Measurements from ENCODE around the gene LRRC27. TPM values are rescaled to one million over a fixed set of nuclear protein-coding genes. Genes with fewer than 3 reads are reported as not detected.
A peak's percentile ranks its signal among the peaks of the same experiment; 100 is the strongest.

Gene LRRC27
- total and polyA plus RNA-seq, 7 experiments from 2014 or later = 1.8 to 10.8 (median 6.0) TPM

DNA sequence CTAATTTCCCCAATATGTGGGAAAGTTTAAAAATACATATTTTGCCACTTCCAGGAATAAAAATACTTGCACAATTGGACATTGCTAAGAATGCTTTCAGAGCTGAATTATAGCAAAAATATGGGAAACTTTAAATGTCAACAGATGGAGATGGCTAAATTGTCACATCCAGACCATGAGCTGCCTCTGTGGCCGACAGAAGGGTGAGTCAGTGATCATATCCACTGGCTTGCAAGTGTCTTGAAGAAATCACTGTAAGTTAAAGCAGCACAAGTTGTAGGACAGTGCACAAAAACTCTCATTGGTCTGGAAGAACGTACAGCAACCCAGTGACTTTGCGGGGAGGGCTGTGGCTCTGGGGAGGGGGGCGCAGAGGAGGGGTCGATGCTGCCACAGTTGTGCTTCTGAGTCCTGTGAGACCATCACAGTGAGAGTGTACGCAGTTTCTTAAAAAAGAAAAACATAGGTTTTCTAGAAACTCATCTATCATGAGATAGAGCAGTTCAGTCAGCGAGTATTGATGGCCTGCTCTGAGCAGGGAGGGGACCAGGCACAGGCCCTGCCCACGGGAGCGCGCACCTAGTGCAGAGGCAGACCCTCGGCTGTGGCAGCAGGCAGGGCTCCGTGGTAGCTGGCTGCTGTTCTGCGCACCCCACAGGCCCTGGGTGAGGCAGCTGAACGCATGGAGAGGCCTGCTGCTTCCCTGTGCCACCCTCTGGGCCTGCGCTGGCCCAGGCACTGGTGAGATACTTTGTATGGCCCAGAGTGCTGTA lies 25.5 kb downstream of the LRRC27 start:
- Mint-ChIP-seq H3K4me3 (no peak overlapping the region), H3K36me3 (no peaks in the 10 kb centered on the region), H3K27me3 (no peaks in the 10 kb centered on the region), H3K27ac (no peak overlapping the region), H3K4me1 (peaks cover 0 to 9% (median 5%) of the 10 kb centered on the region in 7 donors), H3K9me3 (peaks cover 0 to 2% (median 0%) of the 10 kb centered on the region in 11 donors)
- no peaks in the 10 kb centered on the region for H3K27me3 ChIP-seq (ENCODE audit: control insufficient read depth in 2 of 2, insufficient read depth in 2 of 2, low read length in 2 of 2)
- H3K9me3 ChIP-seq (ENCODE audit: control insufficient read depth in 2 of 3, low read length in 3 of 3) = no peaks in the 10 kb centered on the region
- H3K4me3 ChIP-seq (ENCODE audit: low read length) = no peak overlapping the region
- intact Hi-C loops (cut with micrococcal nuclease) = no loop called here
- H3K36me3 ChIP-seq (ENCODE audit: control insufficient read depth in 2 of 3, insufficient read depth in 3 of 3, low read length in 3 of 3) = no peaks in the 10 kb centered on the region
- no peaks in the 10 kb centered on the region for H3K4me1 ChIP-seq (ENCODE audit: control insufficient read depth in 2 of 2, insufficient read depth in 2 of 2, low read length in 2 of 2)
- ATAC-seq (no peak), DNase-seq (no peak)
- CTCF ChIA-PET = no interaction called here
- H3K27ac ChIP-seq (ENCODE audit: low read depth, low read length) = no peak overlapping the region
- POLR2A ChIA-PET = no interaction called here

DNA sequence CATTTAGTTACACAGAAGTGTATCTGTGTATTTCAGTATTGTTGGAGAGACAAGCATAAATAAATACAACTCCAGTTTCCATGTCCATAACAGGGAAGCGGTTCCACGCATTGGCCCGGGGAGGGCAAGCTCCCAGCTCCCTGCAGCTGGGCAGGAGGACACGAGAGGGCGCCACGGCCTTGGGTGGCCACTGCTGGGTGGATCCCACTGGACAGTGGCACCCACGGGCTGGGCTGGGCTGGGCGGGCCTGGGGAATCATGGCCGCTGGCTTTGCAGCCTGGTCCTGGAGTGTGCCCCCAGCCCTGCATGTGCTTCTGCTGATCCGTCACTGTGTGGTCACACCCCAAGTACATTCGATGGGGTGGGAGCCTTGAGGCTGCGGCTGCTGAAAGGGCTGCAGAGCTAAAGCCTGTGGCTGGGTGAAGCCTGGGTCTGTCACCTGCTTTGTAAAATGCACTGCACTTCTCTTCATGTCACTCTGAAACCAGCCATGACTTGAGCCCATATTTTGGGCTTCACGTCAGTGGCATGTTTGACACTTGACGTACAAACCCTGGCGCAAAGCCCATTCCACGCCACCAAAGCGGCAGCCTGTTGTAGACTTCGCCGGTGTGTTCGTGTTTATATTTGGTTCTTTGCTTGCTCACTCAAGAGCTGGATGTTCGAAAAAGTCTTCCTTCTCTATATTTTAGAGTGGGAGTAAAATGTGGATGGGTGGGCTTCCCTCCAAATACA lies 27.5 kb downstream of the LRRC27 start:
- Histone ChIP-seq H3K36me3 (ENCODE audit: control insufficient read depth in 2 of 3, insufficient read depth in 3 of 3, low read length in 3 of 3) (no peaks in the 10 kb centered on the region), H3K4me3 (ENCODE audit: low read length) (no peak overlapping the region), H3K9me3 (ENCODE audit: control insufficient read depth in 2 of 3, low read length in 3 of 3) (no peaks in the 10 kb centered on the region), H3K4me1 (ENCODE audit: control insufficient read depth in 2 of 2, insufficient read depth in 2 of 2, low read length in 2 of 2) (no peaks in the 10 kb centered on the region), H3K27me3 (ENCODE audit: control insufficient read depth in 2 of 2, insufficient read depth in 2 of 2, low read length in 2 of 2) (no peaks in the 10 kb centered on the region), H3K27ac (ENCODE audit: low read depth, low read length) (no peak overlapping the region)
- Mint-ChIP-seq H3K27ac (no peak overlapping the region), H3K9me3 (peaks cover 0 to 7% (median 0%) of the 10 kb centered on the region in 11 donors), H3K4me1 (peaks cover 0 to 7% (median 1%) of the 10 kb centered on the region in 7 donors), H3K36me3 (peaks cover 0 to 3% (median 0%) of the 10 kb centered on the region in 5 donors), H3K27me3 (no peaks in the 10 kb centered on the region), H3K4me3 (no peak overlapping the region)
- intact Hi-C loops (cut with micrococcal nuclease) = no loop called here
- ATAC-seq (no peak), DNase-seq (no peak)
- ChIA-PET POLR2A (no interaction called here), CTCF (interaction anchor here (1.0 kb wide), 1 partner anchor 17 kb away, joined by 3 read pairs; no protein-coding TSS in a partner anchor)

DNA sequence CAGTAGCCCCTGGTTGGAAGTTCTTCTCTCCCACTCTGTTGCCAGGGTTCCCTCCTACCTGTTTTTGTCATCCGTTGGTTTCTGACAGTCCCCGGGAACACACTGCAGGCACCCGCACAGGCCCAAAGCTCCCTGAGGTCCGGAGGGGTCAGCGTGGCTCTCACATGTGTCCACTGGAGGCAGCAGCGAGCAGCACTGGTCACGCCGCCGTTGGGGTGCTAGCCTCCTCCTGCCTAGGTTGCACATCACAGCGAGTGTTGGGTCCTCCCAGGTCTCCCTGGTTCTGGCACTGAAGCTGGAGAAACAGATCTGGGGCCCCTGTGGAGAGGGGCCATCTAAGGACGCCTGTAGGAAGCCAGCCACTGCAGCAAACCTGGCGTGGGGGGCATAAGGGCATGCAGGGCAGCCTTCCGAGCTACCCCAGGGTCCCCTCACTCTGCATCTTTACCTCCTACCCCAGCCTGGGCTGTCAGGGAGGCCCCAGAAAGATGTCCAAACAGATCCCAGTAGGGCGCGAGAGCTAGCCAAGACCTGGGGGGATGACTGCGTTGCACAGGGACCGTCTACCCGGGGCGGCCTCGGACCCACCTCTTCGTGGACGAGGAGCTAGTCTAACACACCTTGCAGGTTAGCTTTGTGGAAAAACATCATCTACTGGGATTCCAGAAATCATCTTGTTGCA lies 28.9 kb downstream of the LRRC27 start:
- Histone ChIP-seq H3K36me3 (ENCODE audit: control insufficient read depth in 2 of 3, insufficient read depth in 3 of 3, low read length in 3 of 3) (no peaks in the 10 kb centered on the region), H3K4me3 (ENCODE audit: low read length) (no peak overlapping the region), H3K9me3 (ENCODE audit: control insufficient read depth in 2 of 3, low read length in 3 of 3) (no peaks in the 10 kb centered on the region), H3K27ac (ENCODE audit: low read depth, low read length) (no peak overlapping the region), H3K27me3 (ENCODE audit: control insufficient read depth in 2 of 2, insufficient read depth in 2 of 2, low read length in 2 of 2) (no peaks in the 10 kb centered on the region), H3K4me1 (ENCODE audit: control insufficient read depth in 2 of 2, insufficient read depth in 2 of 2, low read length in 2 of 2) (no peaks in the 10 kb centered on the region)
- intact Hi-C loops (cut with micrococcal nuclease) = no loop called here
- no peak overlapping the region for H3K4me3 Mint-ChIP-seq
- CTCF ChIA-PET = interaction anchor here (1.1 kb wide), 1 partner anchor 136 kb away, joined by 3 read pairs; no protein-coding TSS in a partner anchor
- H3K4me1 Mint-ChIP-seq = peaks cover 0 to 10% (median 5%) of the 10 kb centered on the region in 7 donors
- ATAC-seq (peak; percentile 62), DNase-seq (peak in 2 of 9 donors; percentile 16 to 40)
- H3K27me3 Mint-ChIP-seq = no peaks in the 10 kb centered on the region
- POLR2A ChIA-PET = no interaction called here
- no peak overlapping the region for H3K27ac Mint-ChIP-seq
- H3K9me3 Mint-ChIP-seq = peaks cover 0 to 10% (median 0%) of the 10 kb centered on the region in 11 donors
- H3K36me3 Mint-ChIP-seq = peaks cover 0 to 7% (median 4%) of the 10 kb centered on the region in 5 donors

DNA sequence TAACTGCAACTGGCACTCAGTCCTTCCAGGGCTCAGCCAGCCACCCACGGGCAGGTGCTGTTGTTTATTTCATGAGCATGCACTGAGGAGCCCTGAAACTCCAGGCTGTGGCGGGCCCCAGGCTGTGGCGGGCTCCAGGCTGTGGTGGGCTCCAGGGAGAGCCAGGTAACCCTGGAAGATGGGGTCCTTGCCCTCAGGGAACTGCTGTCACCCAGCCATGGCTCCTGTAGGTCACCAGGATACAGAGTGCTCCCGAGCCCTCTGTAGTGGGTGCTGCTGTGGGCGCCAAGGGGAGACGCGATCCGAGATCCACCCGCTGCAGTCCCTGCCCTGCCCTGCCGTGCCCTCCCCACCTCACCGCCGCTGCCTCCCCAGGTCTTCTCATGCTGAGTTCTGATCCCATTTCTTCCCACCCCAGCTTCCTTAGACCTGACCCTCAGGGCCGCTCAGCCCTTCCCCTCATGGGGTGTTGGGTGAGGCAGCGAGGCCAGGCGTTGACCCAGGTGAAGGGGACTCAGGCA lies 29.6 kb downstream of the LRRC27 start:
- Mint-ChIP-seq H3K27ac (no peak overlapping the region), H3K9me3 (peaks cover 0 to 10% (median 0%) of the 10 kb centered on the region in 11 donors), H3K4me1 (peaks cover 0 to 10% (median 5%) of the 10 kb centered on the region in 7 donors), H3K27me3 (no peaks in the 10 kb centered on the region), H3K4me3 (no peak overlapping the region), H3K36me3 (peaks cover 0 to 7% (median 6%) of the 10 kb centered on the region in 5 donors)
- Histone ChIP-seq H3K27ac (ENCODE audit: low read depth, low read length) (no peak overlapping the region), H3K36me3 (ENCODE audit: control insufficient read depth in 2 of 3, insufficient read depth in 3 of 3, low read length in 3 of 3) (no peaks in the 10 kb centered on the region), H3K4me1 (ENCODE audit: control insufficient read depth in 2 of 2, insufficient read depth in 2 of 2, low read length in 2 of 2) (no peaks in the 10 kb centered on the region), H3K9me3 (ENCODE audit: control insufficient read depth in 2 of 3, low read length in 3 of 3) (no peaks in the 10 kb centered on the region), H3K4me3 (ENCODE audit: low read length) (no peak overlapping the region), H3K27me3 (ENCODE audit: control insufficient read depth in 2 of 2, insufficient read depth in 2 of 2, low read length in 2 of 2) (no peaks in the 10 kb centered on the region)
- CTCF ChIA-PET = interaction anchor here (1.0 to 1.1 kb wide), 3 partner anchors 8 to 137 kb away, joined by 3 read pairs; no protein-coding TSS in a partner anchor
- DNase-seq (no peak), ATAC-seq (no peak)
- intact Hi-C loops (cut with micrococcal nuclease) = no loop called here
- POLR2A ChIA-PET = no interaction called here

DNA sequence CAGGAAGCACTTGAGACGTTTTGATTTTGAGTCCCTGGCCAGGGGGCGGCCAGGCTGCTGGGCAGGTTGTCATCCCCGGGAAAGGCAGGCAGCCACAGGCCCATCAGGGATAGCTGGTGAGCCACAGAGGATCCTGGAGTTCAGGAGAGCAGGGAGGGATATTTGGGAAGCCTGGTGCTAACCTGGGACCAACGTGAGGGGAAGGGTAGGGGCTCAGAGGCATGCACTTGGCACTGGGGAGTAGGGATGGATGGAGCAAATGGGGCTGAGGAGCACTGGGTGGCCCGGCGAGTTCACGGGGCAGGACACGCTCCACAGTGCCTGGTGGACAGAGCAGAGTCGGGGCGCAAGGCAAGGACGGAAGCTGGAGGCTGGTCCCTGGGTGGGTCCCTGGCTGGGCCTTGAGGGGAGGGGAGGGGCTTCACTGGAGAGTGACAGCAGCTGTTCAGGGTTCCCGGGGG lies 30.2 kb downstream of the LRRC27 start:
- Mint-ChIP-seq H3K27me3 (no peaks in the 10 kb centered on the region), H3K9me3 (peaks cover 0 to 10% (median 0%) of the 10 kb centered on the region in 11 donors), H3K36me3 (peaks cover 0 to 12% (median 9%) of the 10 kb centered on the region in 5 donors), H3K27ac (no peak overlapping the region), H3K4me3 (no peak overlapping the region), H3K4me1 (peaks cover 0 to 10% (median 5%) of the 10 kb centered on the region in 7 donors)
- intact Hi-C loops (cut with micrococcal nuclease) = no loop called here
- H3K9me3 ChIP-seq (ENCODE audit: control insufficient read depth in 2 of 3, low read length in 3 of 3) = no peaks in the 10 kb centered on the region
- no peak overlapping the region for H3K4me3 ChIP-seq (ENCODE audit: low read length)
- ChIA-PET CTCF (interaction anchor here (1.0 kb wide), 2 partner anchors 9 to 59 kb away, joined by 3 read pairs; no protein-coding TSS in a partner anchor), POLR2A (no interaction called here)
- no peak overlapping the region for H3K27ac ChIP-seq (ENCODE audit: low read depth, low read length)
- DNase-seq (no peak), ATAC-seq (no peak)
- no peaks in the 10 kb centered on the region for H3K4me1 ChIP-seq (ENCODE audit: control insufficient read depth in 2 of 2, insufficient read depth in 2 of 2, low read length in 2 of 2)
- H3K27me3 ChIP-seq (ENCODE audit: control insufficient read depth in 2 of 2, insufficient read depth in 2 of 2, low read length in 2 of 2) = no peaks in the 10 kb centered on the region
- no peaks in the 10 kb centered on the region for H3K36me3 ChIP-seq (ENCODE audit: control insufficient read depth in 2 of 3, insufficient read depth in 3 of 3, low read length in 3 of 3)

DNA sequence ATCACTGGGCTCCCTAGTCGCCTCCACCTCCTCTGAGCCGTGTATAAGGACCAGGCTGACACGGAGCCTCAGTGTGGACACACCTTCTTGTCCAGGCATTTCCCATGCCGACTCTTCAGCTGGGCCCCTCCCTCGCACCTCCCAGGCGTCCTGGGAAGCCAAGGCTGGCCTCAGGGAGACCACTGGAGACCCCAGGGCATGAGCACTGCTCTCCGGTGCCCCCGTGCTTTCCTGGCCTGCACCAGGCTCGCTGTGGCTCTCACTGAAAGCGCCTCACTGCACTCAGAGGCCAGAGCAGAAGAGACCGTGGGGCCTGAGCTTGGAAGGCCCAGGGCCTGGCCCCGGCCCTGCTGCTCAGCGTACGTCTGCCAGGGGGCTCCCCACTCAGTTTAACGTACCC lies 31.4 kb downstream of the LRRC27 start:
- ChIA-PET CTCF (no interaction called here), POLR2A (no interaction called here)
- Mint-ChIP-seq H3K27ac (no peak overlapping the region), H3K9me3 (peaks cover 0 to 8% (median 0%) of the 10 kb centered on the region in 11 donors), H3K27me3 (no peaks in the 10 kb centered on the region), H3K4me3 (no peak overlapping the region), H3K36me3 (peaks cover 4 to 21% (median 9%) of the 10 kb centered on the region in 5 donors), H3K4me1 (peaks cover 0 to 10% (median 5%) of the 10 kb centered on the region in 7 donors)
- no peak for DNase-seq
- H3K27me3 ChIP-seq (ENCODE audit: control insufficient read depth in 2 of 2, insufficient read depth in 2 of 2, low read length in 2 of 2) = no peaks in the 10 kb centered on the region
- no peak for ATAC-seq
- H3K27ac ChIP-seq (ENCODE audit: low read depth, low read length) = no peak overlapping the region
- H3K36me3 ChIP-seq (ENCODE audit: control insufficient read depth in 2 of 3, insufficient read depth in 3 of 3, low read length in 3 of 3) = no peaks in the 10 kb centered on the region
- no peaks in the 10 kb centered on the region for H3K4me1 ChIP-seq (ENCODE audit: control insufficient read depth in 2 of 2, insufficient read depth in 2 of 2, low read length in 2 of 2)
- intact Hi-C loops (cut with micrococcal nuclease) = no loop called here
- no peak overlapping the region for H3K4me3 ChIP-seq (ENCODE audit: low read length)
- no peaks in the 10 kb centered on the region for H3K9me3 ChIP-seq (ENCODE audit: control insufficient read depth in 2 of 3, low read length in 3 of 3)
